A673 (cell line): Measurements from ENCODE around the gene LEFTY1. TPM values are rescaled to one million over a fixed set of nuclear protein-coding genes. Genes with fewer than 3 reads are reported as not detected.

Experiments used
- BruUV-seq: library from RNA; stranded (reverse); fragments of 400-500 nt; replicated peaks from 2 replicates; lab custom pipeline; 2021; lab: Mats Ljungman, UMichigan
- CTCF ChIA-PET: fragments of 300-600 bp; sonication (Branson Sonifier 250); formaldehyde crosslinking; loops from one replicate; lab custom pipeline; 2022; ENCODE audit warnings: antibody characterized with exemption; lab: Charles Lee
- POLR2A ChIA-PET: fragments of 300-600 bp; sonication (Branson Sonifier 250); formaldehyde crosslinking; loops from one replicate; lab custom pipeline; 2022; ENCODE audit warnings: antibody characterized with exemption; ENCODE audit not compliant: low non-redundant PET; lab: Charles Lee
- DNase-seq: peaks from one replicate; pipeline ENCODE4 v3.0.0-alpha.2; 2015; ENCODE audit warnings: low spot score
- H3K27ac ChIP-seq: fragments of 200-600 bp; sonication (generic); 2 replicates; pipeline ENCODE4 v1.5.1; 2016; ENCODE audit warnings: mixed run types, low read depth, mild to moderate bottlenecking, mixed read lengths, antibody characterized with exemption, low read length; ENCODE audit not compliant: poor library complexity, severe bottlenecking
- H3K27me3 ChIP-seq: fragments of 200-600 bp; sonication (generic); replicated peaks from 2 replicates; pipeline ENCODE4 v1.6.1; 2017; ENCODE audit warnings: mixed run types, low read depth, mild to moderate bottlenecking, mixed read lengths, antibody characterized with exemption, low read length; ENCODE audit not compliant: insufficient read depth, poor library complexity
- H3K36me3 ChIP-seq: fragments of 200-600 bp; sonication (generic); 2 replicates; pipeline ENCODE4 v1.6.1; 2016; ENCODE audit warnings: mixed run types, mild to moderate bottlenecking, mixed read lengths, antibody characterized with exemption, low read length; ENCODE audit not compliant: insufficient read depth, poor library complexity, severe bottlenecking
- H3K4me1 ChIP-seq: fragments of 200-600 bp; sonication (generic); 2 replicates; pipeline ENCODE4 v1.6.1; 2017; ENCODE audit warnings: mixed run types, mild to moderate bottlenecking, mixed read lengths, antibody characterized with exemption, low read length; ENCODE audit not compliant: insufficient read depth, poor library complexity, severe bottlenecking
- H3K4me3 ChIP-seq: fragments of 200-600 bp; sonication (generic); 2 replicates; pipeline ENCODE4 v1.5.1; 2016; ENCODE audit warnings: low read depth, mixed run types, mild to moderate bottlenecking, mixed read lengths, low read length; ENCODE audit not compliant: poor library complexity, severe bottlenecking
- H3K9me3 ChIP-seq: fragments of 200-600 bp; sonication (generic); 2 replicates; pipeline ENCODE4 v1.6.1; 2016; ENCODE audit warnings: mixed run types, low read depth, mild to moderate bottlenecking, mixed read lengths, antibody characterized with exemption, low read length; ENCODE audit not compliant: poor library complexity, severe bottlenecking
- EZH2 ChIP-seq: fragments of 200-600 bp; sonication (generic); IDR thresholded peaks from 2 replicates; pipeline ENCODE4 v1.6.1; 2017; ENCODE audit warnings: borderline replicate concordance, low read depth, mild to moderate bottlenecking, mixed read lengths, antibody characterized with exemption, low read length; ENCODE audit not compliant: poor library complexity, severe bottlenecking
- intact Hi-C: fragments of 100-400 bp; cut with micrococcal nuclease; formaldehyde crosslinking; loops from one replicate; pipeline ENCODE4 v1.10.0; 2022; ENCODE audit not compliant: unreplicated experiment
- total RNA-seq: library from RNA; stranded (reverse); gene quantifications from 2 replicates; pipeline ENCODE4 v1.2.3, GENCODE V29; 2021
- TF ChIP-seq, protein P1 (sequence below): fragments of 300-800, 200-600 bp; sonication (generic); conservative IDR thresholded peaks from 2 replicates; pipeline ENCODE4 v1.5.1; 2017; ENCODE audit warnings: low read depth, mild to moderate bottlenecking, antibody characterized with exemption, low read length, moderate library complexity, mixed read lengths

The LEFTY1 gene
- total RNA-seq, 1 experiment from 2014 or later = not detected

DNA sequence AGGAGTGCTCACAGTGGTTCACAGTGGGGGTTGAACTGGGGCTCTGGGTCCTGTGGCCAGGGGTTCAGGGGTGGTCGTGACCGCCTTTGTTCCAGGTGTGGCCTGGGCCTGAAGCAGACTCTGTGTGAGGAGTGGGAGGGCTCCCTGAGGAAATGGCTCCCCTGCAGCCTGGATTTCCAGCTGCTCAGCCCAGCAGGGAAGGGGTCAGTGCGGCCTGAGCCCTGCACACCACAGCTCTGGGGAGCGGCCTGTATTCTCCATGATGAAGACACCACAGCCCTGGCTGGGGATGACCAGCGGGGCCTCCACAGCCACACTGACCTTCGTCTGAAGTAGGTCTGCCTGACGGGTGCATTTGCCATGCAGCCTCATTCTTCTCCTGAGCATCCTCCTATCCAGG, 18.4 kb upstream of the LEFTY1 start:
- no TSS peak for BruUV-seq
- no peaks in the 10 kb centered on the region for H3K27me3 ChIP-seq
- intact Hi-C loops = no loop called here
- H3K36me3 ChIP-seq = no peaks in the 10 kb centered on the region
- H3K4me1 ChIP-seq = no peaks in the 10 kb centered on the region
- TF ChIP-seq, protein P1, sequence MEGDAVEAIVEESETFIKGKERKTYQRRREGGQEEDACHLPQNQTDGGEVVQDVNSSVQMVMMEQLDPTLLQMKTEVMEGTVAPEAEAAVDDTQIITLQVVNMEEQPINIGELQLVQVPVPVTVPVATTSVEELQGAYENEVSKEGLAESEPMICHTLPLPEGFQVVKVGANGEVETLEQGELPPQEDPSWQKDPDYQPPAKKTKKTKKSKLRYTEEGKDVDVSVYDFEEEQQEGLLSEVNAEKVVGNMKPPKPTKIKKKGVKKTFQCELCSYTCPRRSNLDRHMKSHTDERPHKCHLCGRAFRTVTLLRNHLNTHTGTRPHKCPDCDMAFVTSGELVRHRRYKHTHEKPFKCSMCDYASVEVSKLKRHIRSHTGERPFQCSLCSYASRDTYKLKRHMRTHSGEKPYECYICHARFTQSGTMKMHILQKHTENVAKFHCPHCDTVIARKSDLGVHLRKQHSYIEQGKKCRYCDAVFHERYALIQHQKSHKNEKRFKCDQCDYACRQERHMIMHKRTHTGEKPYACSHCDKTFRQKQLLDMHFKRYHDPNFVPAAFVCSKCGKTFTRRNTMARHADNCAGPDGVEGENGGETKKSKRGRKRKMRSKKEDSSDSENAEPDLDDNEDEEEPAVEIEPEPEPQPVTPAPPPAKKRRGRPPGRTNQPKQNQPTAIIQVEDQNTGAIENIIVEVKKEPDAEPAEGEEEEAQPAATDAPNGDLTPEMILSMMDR = no peak
- TF ChIP-seq EZH2 = no peak
- no peaks in the 10 kb centered on the region for H3K9me3 ChIP-seq
- CTCF ChIA-PET = no interaction called here
- H3K27ac ChIP-seq = no peak overlapping the region
- H3K4me3 ChIP-seq = no peak overlapping the region
- no peak for DNase-seq
- POLR2A ChIA-PET = no interaction called here

DNA sequence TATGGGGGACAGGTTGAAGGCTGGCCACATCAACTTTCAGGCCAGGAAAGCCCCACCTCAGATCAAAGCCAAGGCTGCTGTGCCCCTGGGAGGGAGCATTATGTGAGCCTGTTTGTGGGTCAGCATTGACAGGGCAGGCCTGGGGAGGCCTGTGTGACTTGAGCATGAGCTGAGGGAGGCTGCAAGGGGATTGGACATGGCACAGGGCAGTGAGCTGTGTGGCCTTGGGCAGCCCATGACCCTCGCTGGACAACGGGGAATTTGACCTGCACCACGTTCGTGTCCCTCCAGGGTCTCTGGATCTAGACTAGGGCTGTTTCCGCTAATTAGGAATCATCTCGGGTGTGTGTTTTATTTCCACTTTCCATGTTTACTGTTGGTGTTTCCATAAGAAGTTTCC, 17.5 kb upstream of the LEFTY1 start:
- ChIA-PET POLR2A (no interaction called here), CTCF (no interaction called here)
- no peaks in the 10 kb centered on the region for H3K36me3 ChIP-seq
- H3K27me3 ChIP-seq = no peaks in the 10 kb centered on the region
- DNase-seq = no peak
- H3K4me1 ChIP-seq = no peaks in the 10 kb centered on the region
- no peak overlapping the region for H3K4me3 ChIP-seq
- H3K9me3 ChIP-seq = no peaks in the 10 kb centered on the region
- intact Hi-C loops = no loop called here
- no TSS peak for BruUV-seq
- TF ChIP-seq, protein P1 = no peak
- no peak for TF ChIP-seq EZH2
- H3K27ac ChIP-seq = no peak overlapping the region

DNA sequence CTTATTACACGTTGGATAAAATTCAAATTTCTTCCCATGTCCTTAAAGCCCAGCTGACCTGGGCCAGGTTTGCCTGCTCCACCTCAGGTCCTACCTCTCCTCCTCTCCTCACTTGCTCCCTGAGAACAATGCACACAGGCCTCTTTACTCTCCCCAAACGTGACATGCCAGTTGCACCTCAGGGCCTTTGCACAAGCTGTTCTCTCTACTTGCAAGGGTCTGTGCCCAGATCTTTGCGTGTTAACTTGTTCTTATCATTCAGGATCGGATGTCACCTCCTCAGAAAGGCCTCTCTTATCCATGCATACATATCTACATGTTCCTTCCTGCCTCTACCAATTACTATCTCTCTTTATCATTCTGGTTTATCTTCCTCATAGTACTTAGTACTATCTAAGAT, 14.7 kb upstream of the LEFTY1 start:
- no peak for DNase-seq
- Histone ChIP-seq H3K4me1 (no peaks in the 10 kb centered on the region), H3K4me3 (no peak overlapping the region), H3K9me3 (no peaks in the 10 kb centered on the region), H3K27me3 (no peaks in the 10 kb centered on the region), H3K27ac (no peak overlapping the region), H3K36me3 (no peaks in the 10 kb centered on the region)
- no TSS peak for BruUV-seq
- TF ChIP-seq EZH2 = no peak
- TF ChIP-seq, protein P1 = no peak
- CTCF ChIA-PET = interaction anchor here (0.6 kb wide), 1 partner anchor 418 kb away, joined by 3 read pairs; no protein-coding TSS in a partner anchor
- POLR2A ChIA-PET = no interaction called here
- intact Hi-C loops = no loop called here
